ENCODE measurements around the gene MEIS3. TPM values are rescaled to one million over a fixed set of nuclear protein-coding genes. Genes with fewer than 3 reads are reported as not detected.
A peak's percentile ranks its signal among the peaks of the same experiment; 100 is the strongest.

MEIS3 gene
- total RNA-seq, 1 experiment from 2014 or later = 1.3 TPM

DNA sequence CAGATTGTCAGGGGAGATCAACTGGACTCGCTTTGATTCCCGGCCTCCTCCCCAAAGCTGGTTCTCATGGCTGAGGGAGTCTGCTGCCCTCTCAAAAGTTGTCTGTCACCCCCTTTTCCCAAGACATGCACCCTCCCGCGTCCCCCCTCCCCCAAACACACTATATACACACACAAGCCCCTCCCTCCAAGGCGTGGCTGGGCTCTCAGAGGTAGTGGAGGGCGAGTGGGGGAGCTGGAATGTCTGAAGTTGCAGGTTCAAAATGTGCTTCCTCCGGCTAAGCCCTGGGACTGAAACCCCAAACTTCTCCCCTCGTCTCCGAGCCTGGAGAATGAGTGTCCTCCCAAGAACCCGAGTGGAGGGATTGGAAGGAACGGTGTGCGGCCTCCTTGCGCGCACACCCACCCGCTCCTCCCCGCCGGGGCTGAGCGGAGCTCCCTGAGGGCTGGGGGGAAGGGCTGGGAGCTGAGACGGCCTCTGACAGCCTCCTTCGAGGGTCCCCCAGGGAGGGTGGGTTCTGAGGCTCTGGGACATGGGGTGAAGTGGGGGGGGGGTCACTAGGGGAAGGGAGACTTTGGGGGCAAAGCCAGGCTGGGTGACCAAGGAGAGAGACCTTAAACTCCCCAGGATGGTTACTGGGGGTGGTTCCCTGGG lies 9.9 kb upstream of the MEIS3 start:
- H3K4me2 ChIP-seq (ENCODE audit: low read length) = peak overlapping the region; percentile 95; the same call in 1 of the 2 replicates

DNA sequence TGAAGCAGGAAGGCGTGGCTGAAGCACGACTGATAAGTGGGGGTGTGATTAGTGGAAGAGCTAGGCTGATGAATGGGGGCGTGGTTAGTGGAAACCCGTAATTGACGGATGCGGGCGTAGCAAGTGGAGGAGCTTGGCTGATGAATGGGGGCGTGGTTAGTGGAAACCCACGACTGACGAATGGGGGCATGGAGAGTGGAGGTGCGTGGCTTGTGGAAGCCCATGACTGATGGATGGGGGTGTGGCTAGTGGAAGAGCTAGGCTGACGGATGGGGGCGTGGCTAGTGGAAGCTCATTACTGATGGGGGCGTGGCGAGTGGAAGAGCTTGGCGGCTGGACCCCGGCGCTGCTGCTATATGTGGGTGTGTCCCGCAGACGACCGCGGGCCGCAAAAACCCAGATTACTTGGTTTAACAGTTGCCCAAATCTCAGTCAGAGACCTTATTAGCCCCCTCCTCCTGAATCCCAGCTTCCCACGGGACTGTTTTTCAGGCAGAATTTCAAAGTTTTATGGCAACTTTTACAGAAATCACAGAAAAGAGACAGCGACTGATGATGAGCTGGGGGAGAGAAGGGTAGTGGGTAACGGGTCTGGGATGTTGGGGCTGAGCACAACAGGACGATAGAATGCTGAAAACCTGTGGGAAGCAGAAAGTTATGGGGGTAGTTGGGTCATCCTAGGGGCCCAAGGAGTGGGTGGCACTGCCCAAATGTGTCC lies 9.0 kb upstream of the MEIS3 start:
- ChIA-PET CTCF (interaction anchor here (0.5 to 1.7 kb wide), 6 partner anchors 8 to 428 kb away, joined by 3 to 13 read pairs (median 5); partner anchors contain the start of genes DHX34 and INAFM1), POLR2A (ENCODE audit: unreplicated experiment) (interaction anchor here (1.2 kb wide), 1 partner anchor 262 kb away, joined by 4 read pairs; no protein-coding TSS in a partner anchor)
- Histone ChIP-seq H3K4me3 (ENCODE audit: low read length) (peak overlapping the region; percentile 62), H3K9me2 (replicated peaks; ENCODE audit: low read length) (no peaks in the 10 kb centered on the region), H3F3A (ENCODE audit: low read length, unreplicated experiment) (no peaks in the 10 kb centered on the region), H3K9me3 (ENCODE audit: low read length) (no peaks in the 10 kb centered on the region), H3K27ac (ENCODE audit: low read length) (peak overlapping the region; percentile 27; the same call in 1 of the 2 replicates), H3K4me2 (ENCODE audit: low read length) (peak overlapping the region; percentile 95), H3K9ac (ENCODE audit: low read length) (no peak overlapping the region), H4K20me1 (ENCODE audit: low read length) (no peaks in the 10 kb centered on the region), H3K79me2 (ENCODE audit: low read length) (no peaks in the 10 kb centered on the region), H3K4me1 (ENCODE audit: insufficient read depth, low read length) (peaks cover 12% of the 10 kb centered on the region; the same call in 1 of the 2 replicates), H2AFZ (ENCODE audit: low read length) (peak overlapping the region; percentile 90), H3K36me3 (ENCODE audit: low read depth, low read length) (no peaks in the 10 kb centered on the region; the same call in 1 of the 2 replicates), H3K27me3 (ENCODE audit: low read length) (peaks cover 6% of the 10 kb centered on the region)
- intact Hi-C loops (cut with micrococcal nuclease) = loop anchor here (5.0 kb wide), 1 partner anchor 131 kb away; no protein-coding TSS in a partner anchor
- TF ChIP-seq EZH2 (IDR thresholded peaks at IDR 0.05; ENCODE audit: low read length, unreplicated experiment) (no peak), EZH2phosphoT487 (IDR thresholded peaks at IDR 0.05; ENCODE audit: borderline replicate concordance, low read length) (no peak)
- TF ChIP-seq, protein P1, sequence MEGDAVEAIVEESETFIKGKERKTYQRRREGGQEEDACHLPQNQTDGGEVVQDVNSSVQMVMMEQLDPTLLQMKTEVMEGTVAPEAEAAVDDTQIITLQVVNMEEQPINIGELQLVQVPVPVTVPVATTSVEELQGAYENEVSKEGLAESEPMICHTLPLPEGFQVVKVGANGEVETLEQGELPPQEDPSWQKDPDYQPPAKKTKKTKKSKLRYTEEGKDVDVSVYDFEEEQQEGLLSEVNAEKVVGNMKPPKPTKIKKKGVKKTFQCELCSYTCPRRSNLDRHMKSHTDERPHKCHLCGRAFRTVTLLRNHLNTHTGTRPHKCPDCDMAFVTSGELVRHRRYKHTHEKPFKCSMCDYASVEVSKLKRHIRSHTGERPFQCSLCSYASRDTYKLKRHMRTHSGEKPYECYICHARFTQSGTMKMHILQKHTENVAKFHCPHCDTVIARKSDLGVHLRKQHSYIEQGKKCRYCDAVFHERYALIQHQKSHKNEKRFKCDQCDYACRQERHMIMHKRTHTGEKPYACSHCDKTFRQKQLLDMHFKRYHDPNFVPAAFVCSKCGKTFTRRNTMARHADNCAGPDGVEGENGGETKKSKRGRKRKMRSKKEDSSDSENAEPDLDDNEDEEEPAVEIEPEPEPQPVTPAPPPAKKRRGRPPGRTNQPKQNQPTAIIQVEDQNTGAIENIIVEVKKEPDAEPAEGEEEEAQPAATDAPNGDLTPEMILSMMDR (conservative IDR thresholded peaks at IDR 0.05; ENCODE audit: low read depth, low read length) = no peak
- peak; percentile 96 for DNase-seq
- no TSS peak for BruUV-seq (replicated peaks)
- ATAC-seq = peak; percentile 94

More for the DNA sequence above, 9.9 kb upstream of the MEIS3 start:
- Histone ChIP-seq H3K27me3 (ENCODE audit: low read length) (no peaks in the 10 kb centered on the region), H3K36me3 (ENCODE audit: low read depth, low read length) (no peaks in the 10 kb centered on the region; the same call in 1 of the 2 replicates), H3K9me2 (replicated peaks; ENCODE audit: low read length) (no peaks in the 10 kb centered on the region), H3K4me1 (ENCODE audit: insufficient read depth, low read length) (peaks cover 12% of the 10 kb centered on the region; the same call in 1 of the 2 replicates), H2AFZ (ENCODE audit: low read length) (no peak overlapping the region), H3K4me3 (ENCODE audit: low read length) (no peak overlapping the region), H4K20me1 (ENCODE audit: low read length) (no peaks in the 10 kb centered on the region), H3K9me3 (ENCODE audit: low read length) (no peaks in the 10 kb centered on the region), H3F3A (ENCODE audit: low read length, unreplicated experiment) (no peaks in the 10 kb centered on the region), H3K9ac (ENCODE audit: low read length) (no peak overlapping the region), H3K79me2 (ENCODE audit: low read length) (no peaks in the 10 kb centered on the region), H3K27ac (ENCODE audit: low read length) (no peak overlapping the region)
- no TSS peak for BruUV-seq (replicated peaks)
- ChIA-PET CTCF (interaction anchor here (0.5 to 1.7 kb wide), 4 partner anchors 12 to 427 kb away, joined by 3 to 10 read pairs (median 4); partner anchors contain the start of gene DHX34), POLR2A (ENCODE audit: unreplicated experiment) (no interaction called here)
- ATAC-seq (no peak), DNase-seq (no peak)
- TF ChIP-seq, protein P1 (conservative IDR thresholded peaks at IDR 0.05; ENCODE audit: low read depth, low read length) = no peak
- TF ChIP-seq EZH2phosphoT487 (IDR thresholded peaks at IDR 0.05; ENCODE audit: borderline replicate concordance, low read length) (no peak), EZH2 (IDR thresholded peaks at IDR 0.05; ENCODE audit: low read length, unreplicated experiment) (no peak)
- intact Hi-C loops (cut with micrococcal nuclease) = loop anchor here (5.0 kb wide), 1 partner anchor 132 kb away; no protein-coding TSS in a partner anchor

Data from PC-3 (cell line).